Panc1 (cell line): ENCODE measurements around the gene TRNAU1AP.

ENCODE experiments used
- POLR2AphosphoS5 ChIP-seq: IDR thresholded peaks from 2 replicates; pipeline ENCODE4 v1.6.1; 2012; ENCODE audit warnings: mild to moderate bottlenecking, low read depth, low read length, moderate library complexity
- TCF7L2 ChIP-seq: IDR thresholded peaks from 2 replicates; pipeline ENCODE4 v1.6.1; 2011; ENCODE audit warnings: mild to moderate bottlenecking, low read depth, low read length, inconsistent platforms
- TF ChIP-seq, protein P1 (sequence below): fragments of 450-650 bp; IDR thresholded peaks from 2 replicates; pipeline ENCODE4 v1.5.1; 2017; ENCODE audit warnings: mild to moderate bottlenecking

DNA sequence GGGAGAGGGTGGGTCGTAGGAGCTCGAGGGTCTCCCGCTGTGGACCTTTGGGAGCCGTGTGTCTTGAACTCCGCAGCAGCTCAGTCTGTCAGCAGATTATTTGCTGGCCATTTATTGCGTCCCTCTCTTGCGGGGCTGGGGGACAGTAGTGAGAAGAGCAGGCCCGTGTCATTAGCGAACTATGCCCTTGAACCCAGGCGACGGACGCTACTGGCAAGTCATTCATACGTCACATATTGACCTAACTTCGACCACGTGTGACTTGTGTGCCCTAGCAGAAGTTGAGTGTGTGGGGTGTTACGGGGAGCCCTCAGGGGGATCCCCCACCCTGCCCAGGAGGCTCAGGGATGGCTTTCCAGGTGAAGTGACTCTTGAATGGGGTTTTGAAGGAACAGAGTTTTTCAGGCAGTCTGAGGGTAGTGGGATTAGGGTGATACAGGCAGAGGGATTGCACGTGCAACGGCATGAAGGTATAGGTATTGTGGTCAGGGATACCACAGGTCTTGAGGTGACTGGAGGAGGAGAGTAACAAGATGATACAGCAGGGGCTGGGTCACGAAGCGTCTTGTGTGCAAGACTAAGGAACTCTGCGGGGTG is 34.0 kb upstream of the TRNAU1AP start:
- TF ChIP-seq, protein P1, sequence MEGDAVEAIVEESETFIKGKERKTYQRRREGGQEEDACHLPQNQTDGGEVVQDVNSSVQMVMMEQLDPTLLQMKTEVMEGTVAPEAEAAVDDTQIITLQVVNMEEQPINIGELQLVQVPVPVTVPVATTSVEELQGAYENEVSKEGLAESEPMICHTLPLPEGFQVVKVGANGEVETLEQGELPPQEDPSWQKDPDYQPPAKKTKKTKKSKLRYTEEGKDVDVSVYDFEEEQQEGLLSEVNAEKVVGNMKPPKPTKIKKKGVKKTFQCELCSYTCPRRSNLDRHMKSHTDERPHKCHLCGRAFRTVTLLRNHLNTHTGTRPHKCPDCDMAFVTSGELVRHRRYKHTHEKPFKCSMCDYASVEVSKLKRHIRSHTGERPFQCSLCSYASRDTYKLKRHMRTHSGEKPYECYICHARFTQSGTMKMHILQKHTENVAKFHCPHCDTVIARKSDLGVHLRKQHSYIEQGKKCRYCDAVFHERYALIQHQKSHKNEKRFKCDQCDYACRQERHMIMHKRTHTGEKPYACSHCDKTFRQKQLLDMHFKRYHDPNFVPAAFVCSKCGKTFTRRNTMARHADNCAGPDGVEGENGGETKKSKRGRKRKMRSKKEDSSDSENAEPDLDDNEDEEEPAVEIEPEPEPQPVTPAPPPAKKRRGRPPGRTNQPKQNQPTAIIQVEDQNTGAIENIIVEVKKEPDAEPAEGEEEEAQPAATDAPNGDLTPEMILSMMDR = no peak
- no peak; the same call in 1 of the 2 replicates for TF ChIP-seq POLR2AphosphoS5
- TF ChIP-seq TCF7L2 = no peak
